ENCODE data around the gene SCGB1A1. TPM values are rescaled to one million over a fixed set of nuclear protein-coding genes. Genes with fewer than 3 reads are reported as not detected.

The SCGB1A1 gene
- total and polyA plus RNA-seq, 11 donors, result not detected

GRCh38 chr11:62450543-62451240 lies 31.9 kb downstream of the SCGB1A1 start:
- no peaks in the 10 kb centered on the region for H3K9me3 ChIP-seq
- no peak overlapping the region for H3K27ac ChIP-seq
- no peak for TF ChIP-seq POLR2A (IDR thresholded peaks at IDR 0.05)
- no peak for TF ChIP-seq CTCF (IDR thresholded peaks at IDR 0.05)
- ATAC-seq, result no peak
- 91 to 94% (median 93%) methylated on average over 15 of the region's 15 CpGs for WGBS, 4 donors
- no peak overlapping the region for H3K4me3 ChIP-seq
- intact Hi-C loops (cut with DNase I), result no loop called here
- peak in 1 of 5 donors; percentile 14 for DNase-seq
- peaks cover 0 to 17% (median 7%) of the 10 kb centered on the region in 12 donors for H3K4me1 ChIP-seq
- H3K36me3 ChIP-seq, result no peaks in the 10 kb centered on the region
- no peaks in the 10 kb centered on the region for H3K27me3 ChIP-seq

GRCh38 chr11:62451241-62451621 lies 32.4 kb downstream of the SCGB1A1 start:
- H3K27ac ChIP-seq, result no peak overlapping the region
- TF ChIP-seq CTCF (IDR thresholded peaks at IDR 0.05) (no peak), POLR2A (IDR thresholded peaks at IDR 0.05) (no peak)
- no peak overlapping the region for H3K4me3 ChIP-seq
- DNase-seq, result no peak
- 90 to 93% (median 91%) methylated on average over 8 of the region's 8 CpGs for WGBS, 4 donors
- no peak for ATAC-seq
- no peaks in the 10 kb centered on the region for H3K36me3 ChIP-seq
- H3K27me3 ChIP-seq, result no peaks in the 10 kb centered on the region
- peaks cover 0 to 4% (median 0%) of the 10 kb centered on the region in 12 donors for H3K9me3 ChIP-seq
- peaks cover 0 to 11% (median 2%) of the 10 kb centered on the region in 12 donors for H3K4me1 ChIP-seq
- intact Hi-C loops (cut with DNase I), result no loop called here

- DNase-seq (no peak), ATAC-seq (no peak)
- peaks cover 0 to 4% (median 0%) of the 10 kb centered on the region in 12 donors for H3K4me1 ChIP-seq
- H3K9me3 ChIP-seq, result peaks cover 0 to 4% (median 0%) of the 10 kb centered on the region in 12 donors
- no peaks in the 10 kb centered on the region for H3K27me3 ChIP-seq
- TF ChIP-seq POLR2A (IDR thresholded peaks at IDR 0.05), result no peak
- no peak for TF ChIP-seq CTCF (IDR thresholded peaks at IDR 0.05)
- H3K27ac ChIP-seq, result no peak overlapping the region
- 92 to 97% (median 95%) methylated on average over 6 of the region's 6 CpGs for whole genome bisulfite sequencing, 4 donors
- H3K4me3 ChIP-seq, result no peak overlapping the region
- intact Hi-C loops (cut with DNase I), result no loop called here
- no peaks in the 10 kb centered on the region for H3K36me3 ChIP-seq
Observed at GRCh38 chr11:62452261-62452660, 33.4 kb downstream of the SCGB1A1 start.

- ATAC-seq (no peak), DNase-seq (peak in 1 of 5 donors; percentile 0)
- Histone ChIP-seq H3K27me3 (no peaks in the 10 kb centered on the region), H3K4me3 (no peak overlapping the region), H3K9me3 (peaks cover 0 to 4% (median 0%) of the 10 kb centered on the region in 12 donors), H3K27ac (no peak overlapping the region), H3K4me1 (peaks cover 0 to 11% (median 0%) of the 10 kb centered on the region in 12 donors), H3K36me3 (no peaks in the 10 kb centered on the region)
- intact Hi-C loops (cut with DNase I), result no loop called here
- WGBS, 4 donors, result 87 to 93% (median 89%) methylated on average over 11 of the region's 11 CpGs
- no peak for TF ChIP-seq CTCF (IDR thresholded peaks at IDR 0.05)
- no peak for TF ChIP-seq POLR2A (IDR thresholded peaks at IDR 0.05)
Observed at GRCh38 chr11:62452839-62453468, 34.1 kb downstream of the SCGB1A1 start.
